ENCODE data around the gene GHR.
"Not testable (repeated sequence)": the region's sequence is repeated elsewhere in the genome, so short reads cannot be mapped to it uniquely, and the experiment has no call there.

Gene GHR

GRCh38 chr5:42569953-42570548 lies 146.8 kb downstream of the GHR start:
- DNase-seq (ENCODE audit: low read depth): no peak

GRCh38 chr5:42570966-42571960 lies 148.0 kb downstream of the GHR start:
- no peak for DNase-seq (ENCODE audit: low read depth)

DNA sequence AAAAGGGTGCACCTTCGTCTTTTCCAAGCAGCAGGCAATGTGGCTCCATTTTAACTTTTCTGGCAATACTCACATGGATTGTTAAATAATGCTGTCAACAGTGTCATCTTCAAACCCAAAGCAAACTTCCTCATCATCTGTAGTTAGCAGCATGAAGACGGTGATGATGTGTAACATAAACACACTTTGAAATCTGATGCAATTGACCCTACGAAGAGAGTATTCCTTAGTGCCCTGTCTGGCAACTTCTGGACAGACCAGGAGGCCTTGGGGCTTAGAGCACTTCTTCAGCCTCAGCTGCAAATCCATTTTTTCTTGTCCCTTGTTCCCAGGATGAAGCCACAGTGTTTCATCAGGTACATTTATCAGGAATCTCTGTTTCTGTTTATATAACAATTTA lies 149.1 kb downstream of the GHR start:
- DNase-seq (ENCODE audit: low read depth): no peak

- no peak for DNase-seq (ENCODE audit: low read depth)
Observed at GRCh38 chr5:42573386-42573785, 150.1 kb downstream of the GHR start.

DNA sequence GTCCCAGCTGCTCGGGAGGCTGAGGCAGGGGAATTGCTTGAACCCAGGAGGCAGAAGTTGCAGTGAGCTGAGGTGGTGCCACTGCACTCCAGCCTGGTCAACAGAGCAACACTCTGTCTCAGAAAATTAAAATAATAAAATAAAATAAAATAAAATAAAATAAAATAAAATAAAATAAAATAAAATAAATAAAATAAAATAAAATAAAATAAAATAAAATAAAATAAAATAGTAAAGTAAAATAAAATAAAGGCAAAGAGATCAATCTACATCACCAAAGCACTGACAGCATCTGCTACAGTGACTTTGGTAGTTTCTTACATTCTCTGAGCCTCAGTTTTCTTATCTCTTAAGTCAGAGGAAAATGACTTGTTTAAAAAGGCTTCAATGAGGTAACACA lies 152.7 kb downstream of the GHR start:
- not testable (repeated sequence) for DNase-seq (ENCODE audit: low read depth)

DNA sequence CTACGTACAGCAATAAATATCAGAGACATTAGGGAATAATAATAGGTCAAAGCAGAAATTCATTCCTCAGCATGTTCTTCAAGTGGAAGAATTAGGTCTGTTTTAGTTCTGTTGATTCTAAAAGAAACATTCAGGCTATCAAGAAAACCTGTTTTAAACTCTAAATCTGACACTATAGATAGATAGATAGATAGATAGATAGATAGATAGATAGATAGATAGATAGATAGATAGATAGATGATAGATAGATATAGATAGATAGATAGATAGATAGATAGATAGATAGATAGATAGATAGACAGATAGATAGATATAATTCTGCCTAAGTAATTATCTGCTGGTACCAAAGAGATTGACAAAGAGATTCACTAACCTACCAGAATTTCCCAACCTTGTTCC lies 155.7 kb downstream of the GHR start:
- DNase-seq (ENCODE audit: low read depth): not testable (repeated sequence)

DNA sequence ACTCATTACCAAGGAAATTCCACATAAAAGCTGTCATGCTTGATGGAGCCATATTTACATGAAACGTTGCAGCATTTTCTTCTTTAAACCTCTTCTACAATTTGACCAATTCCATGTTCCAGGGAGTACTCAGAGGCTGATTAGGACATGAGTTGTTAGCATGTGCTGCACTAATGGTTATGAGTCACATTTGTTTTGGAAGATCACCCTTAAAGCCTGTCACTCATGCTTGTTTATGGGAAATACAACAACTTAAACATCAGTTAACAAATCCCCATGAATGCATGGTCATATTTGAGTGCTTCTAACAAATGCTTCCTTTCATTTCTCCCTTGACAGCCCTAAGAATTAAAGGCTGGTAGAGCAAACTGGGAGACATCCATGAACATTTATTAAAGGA lies 156.1 kb downstream of the GHR start:
- no peak for DNase-seq (ENCODE audit: low read depth)

DNA sequence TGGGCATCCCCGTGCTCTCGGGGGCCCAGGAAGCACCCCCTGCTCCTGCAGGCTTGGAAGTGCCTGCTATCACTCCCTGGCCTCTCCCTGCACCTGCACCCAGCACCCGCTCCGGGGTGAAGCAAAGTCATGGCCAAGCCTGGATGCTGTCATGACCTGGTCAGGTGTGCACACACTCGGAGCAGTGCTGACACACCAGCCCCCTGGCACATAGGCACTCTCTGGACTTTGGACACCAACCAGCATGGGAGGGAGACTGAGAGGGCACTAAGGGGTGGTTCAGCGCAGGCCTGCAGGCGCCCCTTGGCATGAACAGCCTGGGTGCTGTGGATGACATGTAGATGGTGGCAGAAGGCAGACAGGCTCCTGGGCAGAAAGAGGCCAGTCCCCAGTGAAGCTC lies 158.6 kb downstream of the GHR start:
- no peak for DNase-seq (ENCODE audit: low read depth)

GRCh38 chr5:42582723-42583122 lies 159.5 kb downstream of the GHR start:
- DNase-seq (ENCODE audit: low read depth): no peak

DNA sequence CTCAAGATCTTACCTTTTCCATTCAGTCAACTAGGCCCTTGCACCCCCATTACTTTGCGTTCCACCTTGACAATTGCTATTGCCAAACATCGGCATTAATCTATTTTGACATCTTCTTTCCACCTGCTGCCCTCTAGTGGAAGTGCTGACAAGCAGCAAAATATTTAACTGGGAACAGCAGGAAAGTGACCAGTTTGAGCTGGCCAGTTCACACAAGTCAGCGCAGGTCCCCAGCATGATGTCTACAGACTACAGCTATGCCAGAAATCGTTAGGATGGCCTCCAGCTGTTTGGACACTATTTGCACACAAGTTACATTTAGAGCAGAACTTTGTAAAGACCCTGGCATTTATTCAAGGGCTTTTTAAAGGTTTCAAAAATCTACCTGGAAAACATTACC lies 160.1 kb downstream of the GHR start:
- DNase-seq (ENCODE audit: low read depth): peak; percentile 43

- DNase-seq (ENCODE audit: low read depth): no peak
Observed at GRCh38 chr5:42586625-42587024, 163.4 kb downstream of the GHR start.

GRCh38 chr5:42587096-42587723 lies 164.0 kb downstream of the GHR start:
- no peak for DNase-seq (ENCODE audit: low read depth)

DNA sequence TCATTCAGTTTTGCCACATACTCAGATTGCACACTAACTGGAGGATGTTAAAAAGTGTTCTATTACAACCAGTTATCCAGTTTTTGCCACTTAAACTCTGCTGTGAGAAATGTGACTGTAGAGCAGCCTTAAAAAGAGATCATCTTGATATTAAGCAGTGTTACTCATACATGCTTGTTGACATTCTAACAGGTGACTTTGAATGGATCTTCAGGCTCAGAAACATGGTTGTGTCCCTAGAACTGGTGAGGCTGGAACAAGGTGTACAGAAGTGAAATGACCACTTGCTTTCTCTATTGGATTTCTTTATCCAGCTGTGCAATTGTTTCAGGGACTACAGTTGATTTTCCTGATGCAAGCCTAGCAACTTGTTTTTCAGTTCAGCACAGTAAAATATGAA lies 167.3 kb downstream of the GHR start:
- no peak for DNase-seq (ENCODE audit: low read depth)

GRCh38 chr5:42591015-42591414 lies 167.8 kb downstream of the GHR start:
- no peak for DNase-seq (ENCODE audit: low read depth)

DNA sequence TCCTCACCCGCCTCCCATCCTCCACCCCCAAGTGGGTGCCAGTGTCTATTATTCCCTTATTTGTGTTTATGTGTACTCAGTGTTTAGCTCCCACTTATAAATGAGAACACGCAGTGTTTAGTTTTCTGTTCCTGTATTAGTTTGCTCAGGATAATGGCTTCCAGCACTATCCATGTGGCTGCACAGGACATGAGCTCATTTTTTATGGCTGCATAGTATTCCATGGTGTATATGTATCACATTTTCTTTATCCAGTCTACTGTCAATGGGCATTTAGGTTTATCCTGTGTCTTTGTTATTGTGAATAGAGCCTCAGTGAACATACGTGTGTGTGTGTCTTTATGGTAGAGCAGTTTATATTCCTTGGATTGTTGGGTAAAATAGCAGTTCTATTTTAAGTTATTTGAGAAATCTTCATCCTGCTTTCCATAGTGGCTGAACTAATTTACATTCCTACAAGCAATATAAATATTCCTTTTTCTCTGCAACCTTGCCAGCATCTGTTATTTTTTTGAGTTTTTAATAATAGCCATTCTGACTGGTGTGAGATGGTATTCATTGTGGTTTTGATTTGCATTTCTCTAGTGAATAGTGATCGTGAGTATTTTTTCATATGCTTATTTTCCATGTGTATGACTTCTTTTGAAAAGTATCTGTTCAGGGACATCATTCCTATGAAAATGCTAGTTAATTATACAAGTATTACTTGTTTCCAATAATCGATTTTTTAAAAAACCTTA lies 169.3 kb downstream of the GHR start:
- no peak for DNase-seq (ENCODE audit: low read depth)

- DNase-seq (ENCODE audit: low read depth): no peak
Observed at GRCh38 chr5:42593591-42593990, 170.4 kb downstream of the GHR start.

DNA sequence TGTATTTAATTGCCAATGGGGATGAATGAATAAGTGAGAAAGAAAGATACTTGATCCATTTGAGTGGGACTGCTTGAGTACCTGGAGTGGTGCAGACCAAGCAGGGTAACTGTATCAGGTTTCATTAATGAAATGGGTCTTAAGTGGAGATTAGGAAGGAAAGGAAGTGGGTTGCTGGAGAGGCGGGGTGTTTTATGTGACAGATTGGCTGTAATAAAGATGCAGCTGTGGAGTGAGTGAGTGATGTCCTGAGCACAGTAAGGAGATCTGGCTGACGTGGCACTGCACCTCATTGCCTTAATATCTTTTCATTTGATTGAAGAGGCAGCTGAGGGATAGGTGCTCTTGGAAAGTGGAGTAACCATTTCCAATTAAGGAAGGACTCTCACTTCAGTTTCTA lies 172.4 kb downstream of the GHR start:
- DNase-seq (ENCODE audit: low read depth): no peak

DNA sequence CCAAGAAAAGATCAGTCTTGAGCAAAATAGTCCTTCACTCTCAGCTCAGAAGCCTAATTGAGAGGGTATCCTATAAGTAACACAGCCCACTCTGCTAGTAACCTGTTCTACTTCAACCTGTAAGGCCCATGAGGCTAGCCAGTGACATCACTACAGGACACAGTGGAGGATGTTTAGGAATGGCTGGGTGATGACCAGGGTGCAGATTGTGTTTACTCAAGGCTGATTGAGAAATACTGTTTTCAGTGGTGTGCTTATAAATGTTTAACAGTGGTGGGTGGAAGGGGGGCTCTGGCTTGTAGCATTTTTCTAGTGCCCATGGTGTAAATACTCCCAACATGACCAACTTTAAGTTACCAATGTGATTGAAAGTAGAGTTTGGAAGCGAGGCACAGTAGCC lies 173.6 kb downstream of the GHR start:
- DNase-seq (ENCODE audit: low read depth): no peak

DNA sequence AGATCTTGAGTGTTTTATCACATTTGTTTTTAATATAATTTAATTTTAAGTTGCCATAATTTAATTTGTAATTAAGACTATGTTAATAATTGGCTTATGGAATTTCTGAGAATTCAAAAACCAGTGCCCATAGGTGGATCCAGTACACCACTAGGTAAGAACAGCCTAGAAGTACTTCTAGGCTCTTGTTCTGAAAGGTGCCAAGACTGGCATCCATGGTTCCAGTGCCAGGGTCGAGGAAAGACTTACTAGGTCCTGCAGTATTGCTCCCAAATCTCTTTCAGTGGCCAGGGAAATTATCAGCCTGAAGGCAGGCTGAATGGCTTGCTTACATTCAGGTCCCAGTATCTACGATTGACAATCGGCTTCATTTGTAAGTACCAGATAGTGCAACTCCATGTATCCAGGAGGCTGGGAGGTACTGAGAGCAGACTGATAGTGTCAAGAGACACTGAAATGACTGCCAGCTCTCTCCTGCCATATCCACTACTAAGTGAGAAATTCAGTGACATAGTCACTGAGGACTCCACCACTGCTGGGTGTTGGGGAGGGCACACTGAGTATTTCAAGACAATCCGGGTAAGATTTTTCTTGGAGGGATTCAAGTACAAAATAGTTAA lies 174.2 kb downstream of the GHR start:
- no peak for DNase-seq (ENCODE audit: low read depth)

GRCh38 chr5:42598311-42598710 lies 175.1 kb downstream of the GHR start:
- DNase-seq (ENCODE audit: low read depth): no peak

GRCh38 chr5:42599106-42599505 lies 175.9 kb downstream of the GHR start:
- no peak for DNase-seq (ENCODE audit: low read depth)

DNA sequence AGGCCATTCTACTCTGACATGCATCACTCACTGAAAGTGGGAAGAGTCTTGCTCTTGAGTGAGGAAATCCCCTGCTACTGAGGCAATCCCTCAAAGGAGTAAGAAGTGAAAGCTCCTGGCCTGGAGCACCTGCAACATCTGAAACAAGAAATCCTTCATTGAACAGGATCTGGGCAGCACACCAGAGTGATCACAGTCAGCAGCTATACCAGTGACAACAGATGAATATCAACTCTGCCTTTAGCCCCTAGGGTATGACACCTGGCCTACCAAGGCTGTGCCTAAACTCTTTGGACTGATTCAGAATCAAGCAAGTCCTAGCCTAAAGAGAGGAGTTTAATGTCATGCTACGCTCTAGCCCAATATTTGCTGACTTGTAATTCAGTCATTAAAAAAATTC lies 177.2 kb downstream of the GHR start:
- DNase-seq (ENCODE audit: low read depth): no peak
